NCI-H2029 (cell line): Measurements from ENCODE around the gene BTG1.

Source experiments
- DNase-seq: peaks from one replicate; lab custom pipeline; 2025; lab: John Stamatoyannopoulos, UW

The BTG1 gene, protein sequence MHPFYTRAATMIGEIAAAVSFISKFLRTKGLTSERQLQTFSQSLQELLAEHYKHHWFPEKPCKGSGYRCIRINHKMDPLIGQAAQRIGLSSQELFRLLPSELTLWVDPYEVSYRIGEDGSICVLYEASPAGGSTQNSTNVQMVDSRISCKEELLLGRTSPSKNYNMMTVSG

DNA sequence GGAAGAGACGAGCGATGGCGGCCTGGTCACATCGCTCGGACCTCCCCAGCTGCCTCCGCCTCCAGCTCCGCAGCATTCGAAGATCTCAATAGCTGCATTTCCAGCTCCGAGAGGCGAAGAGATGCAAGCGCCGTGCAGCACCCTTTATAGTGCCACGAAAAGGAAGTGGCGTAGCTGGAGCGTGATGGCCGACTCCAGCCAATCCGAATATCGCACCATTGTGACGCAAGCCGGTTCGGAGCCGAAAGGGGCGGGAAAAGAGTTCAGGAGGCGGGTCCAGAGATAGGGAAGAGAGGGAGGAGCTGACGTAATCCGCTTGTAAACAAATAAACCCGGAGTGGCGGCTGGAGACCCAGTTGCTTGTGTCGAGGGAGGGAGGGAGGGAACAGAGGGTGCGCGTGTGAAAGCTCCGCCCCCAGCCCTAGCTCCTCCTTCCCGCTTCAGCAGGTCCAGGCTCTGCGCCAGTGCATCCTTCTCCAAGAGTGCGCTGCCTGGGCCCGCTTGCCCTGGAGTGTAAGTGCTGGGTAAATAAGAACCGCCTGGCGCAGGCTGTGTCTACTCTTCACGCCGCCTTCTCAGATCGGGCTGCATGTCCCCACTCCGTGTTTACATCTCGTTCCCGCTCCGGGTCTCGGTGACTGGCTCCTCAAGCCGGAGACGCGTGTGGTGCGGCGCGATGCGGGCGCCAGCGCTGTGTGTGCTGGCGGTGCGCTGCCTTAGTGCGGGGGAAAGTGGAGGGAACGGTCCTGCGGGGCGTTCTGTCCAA, at the start of gene BTG1:
TSS of gene BTG1 (minus strand) at position 116 of the 766 bp plus-strand sequence. CDS start 311 bp downstream, outside the sequence.
- DNase-seq: peak; percentile 99

DNA sequence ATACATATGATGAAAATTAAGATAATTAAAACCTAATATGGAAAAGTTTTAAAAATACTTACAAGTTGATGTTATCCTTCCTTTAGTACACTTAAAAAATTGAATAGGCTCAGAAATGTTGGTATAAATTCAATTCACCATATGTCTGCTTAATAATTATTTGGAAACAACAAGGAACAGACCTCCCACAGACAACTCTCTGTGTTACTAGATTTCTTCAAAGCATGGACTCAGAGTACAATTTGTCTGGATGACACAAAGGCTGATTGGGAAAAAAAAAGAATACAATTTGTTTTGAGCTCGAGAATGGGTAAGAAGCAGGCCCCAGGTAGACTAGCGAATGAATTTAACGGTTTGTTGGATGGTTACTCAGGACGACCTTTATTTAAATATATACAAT, 48.9 kb upstream of the BTG1 start:
- no peak for DNase-seq

DNA sequence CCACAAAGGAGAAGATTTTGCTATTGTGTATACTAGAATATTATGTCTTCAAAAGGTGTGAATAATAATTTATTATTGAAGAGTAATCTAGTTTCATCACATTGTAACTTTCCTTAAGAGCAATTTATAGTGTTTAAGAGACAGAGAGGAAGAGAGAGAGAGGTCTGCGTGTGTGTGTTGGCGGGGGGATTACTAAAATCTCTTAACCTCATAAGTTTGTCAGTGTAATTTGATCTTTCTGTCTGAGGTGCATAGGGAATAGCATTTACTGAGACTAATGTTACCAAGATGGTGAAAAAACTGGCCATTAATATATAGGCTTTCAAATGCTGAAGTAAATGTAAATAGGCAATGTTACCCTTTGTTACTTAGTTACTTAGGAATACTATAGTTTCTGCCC, 48.2 kb upstream of the BTG1 start:
- no peak for DNase-seq

DNA sequence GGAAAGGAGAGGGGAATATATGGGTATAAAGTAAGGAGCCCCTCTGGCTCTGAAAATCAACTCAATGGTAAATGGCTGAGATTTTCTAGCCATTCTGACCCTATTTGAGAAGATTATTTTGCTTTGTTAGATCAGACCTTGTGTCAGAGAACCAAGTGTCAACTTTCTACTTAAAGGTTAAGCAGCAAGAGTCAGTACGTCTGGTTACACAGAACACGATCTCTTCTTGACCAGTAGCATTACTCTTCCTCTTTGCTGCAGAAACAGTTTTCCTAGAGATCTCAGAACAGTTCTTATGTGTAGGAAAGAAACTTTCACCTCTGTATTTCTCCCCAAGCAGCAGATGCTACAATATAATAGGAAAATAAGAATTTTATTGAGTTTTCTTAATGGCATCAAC, 47.4 kb upstream of the BTG1 start:
- no peak for DNase-seq

DNA sequence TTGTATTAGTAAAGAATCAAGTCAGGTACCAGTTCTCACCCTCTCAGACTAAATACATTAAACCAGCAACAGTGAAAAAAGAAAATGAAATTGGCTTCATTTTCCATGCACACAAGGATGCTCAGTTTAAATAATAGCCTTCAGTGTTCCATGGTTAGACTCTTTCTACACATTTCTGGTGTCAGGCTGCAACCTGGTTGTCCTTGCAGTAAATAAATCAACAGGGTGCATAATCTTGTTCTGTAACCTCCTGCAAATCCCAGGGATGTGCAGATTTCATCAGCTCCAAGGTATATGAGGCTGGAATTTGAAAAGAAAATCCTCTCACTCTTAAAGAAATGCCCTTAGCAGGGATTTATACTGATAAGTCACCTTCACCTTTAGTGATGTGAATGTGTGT, 46.7 kb upstream of the BTG1 start:
- DNase-seq: no peak

DNA sequence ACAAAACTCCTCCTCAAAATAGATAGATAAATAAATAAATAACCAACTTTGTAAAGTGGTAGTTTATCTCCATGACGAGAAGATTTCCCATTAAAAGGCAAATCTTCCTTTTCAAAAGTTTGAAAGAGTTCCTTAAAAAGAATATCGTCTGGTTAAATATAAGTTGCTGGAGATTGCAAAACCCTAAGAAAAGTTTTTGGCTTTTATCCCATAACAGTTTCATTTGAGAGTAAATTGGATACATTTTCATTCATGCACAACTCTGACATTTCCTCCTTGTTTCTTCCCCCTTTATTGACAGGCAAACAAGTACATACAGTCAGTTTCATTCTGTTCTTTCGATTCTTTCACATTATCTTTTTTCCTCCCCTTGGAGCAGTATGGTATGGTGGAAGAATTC, 45.4 kb upstream of the BTG1 start:
- no peak for DNase-seq

DNA sequence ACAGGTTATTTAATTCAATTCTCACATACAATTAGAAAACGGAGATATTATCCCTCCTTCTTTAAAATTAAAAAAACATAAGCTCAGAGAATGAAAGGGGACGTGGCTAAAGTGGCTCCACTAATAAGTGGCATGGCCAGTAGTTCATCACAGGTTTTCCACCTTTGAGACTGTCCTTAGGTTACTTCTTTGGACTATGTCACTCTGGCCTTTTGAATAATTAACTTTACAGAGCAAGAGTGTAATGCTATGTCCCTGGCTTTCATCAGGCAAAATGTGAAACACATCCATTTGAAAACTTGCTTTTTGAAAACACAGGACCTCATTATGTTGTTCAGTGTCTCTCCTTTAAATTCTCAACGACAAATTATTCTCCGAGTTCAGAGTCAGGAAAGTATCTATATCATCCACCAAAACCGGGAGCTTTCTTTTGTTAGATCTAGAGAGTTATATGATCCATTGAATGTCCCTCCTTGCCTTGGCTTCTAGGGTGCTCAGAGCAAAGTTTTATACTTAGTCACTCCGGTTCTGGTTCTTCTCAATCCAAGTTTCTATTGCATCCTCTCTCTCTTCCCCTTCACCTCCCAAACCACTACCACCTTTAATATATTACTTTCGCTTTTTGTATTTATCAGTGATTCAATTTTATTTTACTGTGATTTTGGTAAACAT, 43.0 kb upstream of the BTG1 start:
- DNase-seq: no peak

DNA sequence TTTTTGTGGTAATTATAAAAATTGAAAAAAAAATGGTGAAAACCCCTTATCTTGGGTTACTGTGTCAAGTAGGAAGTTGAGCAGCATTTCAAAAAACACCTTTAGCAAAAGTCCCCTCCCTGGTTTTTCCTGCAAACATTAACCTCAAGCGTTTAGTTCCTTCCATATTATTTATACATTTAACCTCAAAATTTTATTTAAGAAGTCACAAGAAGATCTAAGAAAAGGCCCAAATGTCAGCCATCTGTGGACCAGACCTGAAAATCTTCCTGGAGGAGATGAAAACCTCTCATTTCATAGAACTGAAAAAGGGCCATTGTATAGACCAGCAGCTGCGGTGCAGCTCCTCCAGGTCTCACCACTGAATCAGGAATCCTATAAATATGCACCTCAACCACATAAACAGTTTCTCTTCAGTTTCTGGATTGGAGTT, 40.4 kb upstream of the BTG1 start:
- no peak for DNase-seq

DNA sequence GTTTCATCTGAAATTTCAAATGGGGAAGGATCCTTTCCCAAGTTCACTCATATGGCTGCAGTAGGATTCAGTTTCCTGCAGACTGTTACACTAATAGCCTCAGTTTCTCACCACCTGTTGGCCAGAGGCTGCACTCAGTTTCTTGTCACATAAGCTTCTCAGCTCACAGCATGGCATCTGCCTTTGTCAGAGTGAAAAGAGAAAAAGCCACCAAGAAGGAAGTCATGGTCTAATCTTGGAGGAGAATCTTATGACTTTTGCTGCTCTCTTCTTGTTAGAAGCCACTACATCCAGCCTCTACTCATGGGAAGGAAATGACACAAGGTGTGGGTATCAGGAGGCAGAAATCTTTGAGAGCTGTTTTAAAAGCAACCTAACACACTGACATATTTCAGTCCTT, 39.4 kb upstream of the BTG1 start:
- DNase-seq: no peak

DNA sequence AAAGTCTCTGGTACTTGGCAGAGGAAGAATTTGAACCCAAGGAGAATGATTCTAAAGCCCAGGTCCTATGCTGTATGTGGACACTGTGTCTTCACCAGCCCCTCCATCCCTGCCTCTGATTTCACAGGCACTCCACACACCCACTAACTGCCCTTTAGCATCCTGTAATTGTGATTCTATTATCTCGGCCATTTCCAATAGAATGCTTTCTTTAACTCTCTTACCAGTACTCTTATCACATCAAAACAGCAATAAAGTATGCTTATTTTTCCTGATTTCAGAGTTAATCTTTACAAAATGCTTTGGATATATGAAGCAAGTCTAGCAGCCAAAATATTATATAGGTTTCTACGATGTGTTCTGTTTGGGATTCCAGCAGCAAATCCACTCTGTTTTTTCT, 37.9 kb upstream of the BTG1 start:
- no peak for DNase-seq

DNA sequence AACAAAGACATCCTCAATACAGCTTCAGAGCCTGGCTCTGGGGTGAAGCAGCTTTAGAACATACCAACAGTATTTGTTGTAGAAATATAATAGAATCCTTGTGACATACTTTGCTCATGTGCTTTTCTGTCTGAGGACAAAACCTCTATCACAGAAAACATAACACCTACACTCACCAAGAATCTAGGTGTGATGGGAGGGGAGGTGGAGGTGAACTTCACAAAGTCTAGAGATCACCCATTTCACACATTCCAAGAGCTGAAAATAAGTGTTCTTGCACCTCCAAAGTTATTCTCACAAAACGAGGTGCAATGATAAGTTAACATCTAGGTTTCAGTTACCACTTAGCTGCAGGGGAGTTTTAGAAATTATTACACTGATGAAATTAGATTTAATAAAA, 32.7 kb upstream of the BTG1 start:
- no peak for DNase-seq

DNA sequence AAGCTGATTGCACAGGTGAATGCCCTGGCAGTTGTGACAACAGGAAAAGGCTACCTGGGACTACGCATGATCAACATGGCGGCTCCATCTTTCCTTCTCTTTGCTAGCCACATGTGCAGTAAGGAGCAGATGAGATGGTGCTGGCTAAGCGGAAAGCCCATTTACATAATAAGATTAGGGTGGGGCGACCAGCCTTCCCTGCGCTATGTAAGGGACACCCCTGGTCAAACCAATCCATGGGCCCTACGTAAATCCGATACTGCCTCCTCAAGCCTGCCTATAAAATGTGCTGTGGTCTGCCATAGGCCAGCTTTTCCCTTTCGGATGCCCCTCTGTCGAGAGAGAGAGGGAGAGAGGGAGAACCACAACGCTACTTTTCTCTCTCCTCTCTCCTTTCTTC, 31.0 kb upstream of the BTG1 start:
- DNase-seq: no peak

DNA sequence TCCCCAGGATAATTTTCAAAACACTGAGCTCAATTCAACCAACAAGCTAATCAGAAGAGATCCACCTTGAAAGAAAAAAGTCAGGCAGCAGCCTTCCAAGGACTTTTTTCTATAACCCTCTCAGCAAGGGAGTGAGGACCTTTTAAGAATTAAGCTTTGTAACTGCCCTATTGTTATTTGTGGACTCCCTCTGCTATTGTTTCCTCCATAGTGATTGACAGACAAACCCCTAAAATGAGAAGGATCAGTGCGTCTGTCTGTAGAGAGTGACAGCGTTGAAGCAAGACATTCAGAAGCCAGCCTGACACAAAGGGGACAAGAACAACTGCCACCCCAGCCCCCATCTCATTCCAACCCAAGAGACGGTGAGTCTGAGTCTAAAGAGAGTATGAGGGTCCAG, 30.3 kb upstream of the BTG1 start:
- DNase-seq: no peak

DNA sequence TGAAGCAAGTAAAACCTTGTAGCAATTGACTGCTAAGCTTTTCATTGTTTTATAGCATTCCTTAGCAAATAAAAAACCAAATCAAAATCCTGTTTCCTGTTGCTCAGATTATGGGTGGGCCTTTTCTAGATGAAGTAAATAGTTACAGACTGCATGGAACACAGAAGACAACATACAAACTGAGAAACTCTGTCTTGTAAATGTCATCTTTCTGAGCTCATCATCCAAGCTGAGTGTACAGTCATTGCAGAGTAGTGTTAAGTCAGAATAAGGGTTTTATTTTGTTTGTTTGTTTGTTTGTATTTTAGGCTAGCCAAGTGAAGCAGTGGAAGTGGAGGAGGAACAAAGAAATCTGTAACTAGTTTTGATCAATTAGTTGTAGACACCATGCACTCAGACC, 24.4 kb upstream of the BTG1 start:
- no peak for DNase-seq

DNA sequence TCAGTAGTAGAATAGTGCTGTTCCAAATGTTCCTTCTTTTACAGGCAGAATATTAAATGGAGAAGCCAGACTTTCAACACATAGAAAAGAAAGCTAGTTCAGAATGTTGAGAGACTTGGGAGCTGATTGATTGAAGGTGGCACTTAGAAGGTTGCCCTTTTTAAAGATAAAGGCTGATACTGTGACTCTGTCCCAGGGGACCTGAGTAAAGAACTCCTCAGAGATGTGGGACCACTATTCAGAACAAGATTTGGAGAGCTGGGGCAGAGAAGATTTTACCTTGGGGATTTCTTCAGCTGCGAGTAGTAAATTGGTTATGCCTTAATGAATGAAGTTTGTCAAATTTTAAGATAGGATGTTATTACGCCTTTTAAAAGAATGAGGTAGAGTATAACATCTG, 21.4 kb upstream of the BTG1 start:
- DNase-seq: no peak

DNA sequence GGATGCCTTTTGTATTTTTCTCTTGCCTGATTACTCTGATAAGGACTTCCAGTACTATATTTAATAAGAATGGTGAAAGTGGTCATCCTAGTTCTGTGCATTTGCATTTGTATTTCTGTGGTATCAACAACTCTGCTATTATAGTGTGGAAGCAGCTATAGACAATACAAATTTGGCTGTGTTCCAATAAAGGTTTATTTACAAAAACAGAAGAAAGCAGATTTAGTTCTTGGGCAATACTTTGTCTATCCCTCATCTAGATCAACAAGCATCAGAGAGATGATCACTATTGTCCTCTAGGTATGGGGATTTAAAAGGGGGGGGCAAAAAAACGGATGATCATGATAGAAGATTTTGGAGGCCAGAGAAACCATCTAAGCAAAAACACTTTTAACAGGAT, 19.1 kb upstream of the BTG1 start:
- no peak for DNase-seq

DNA sequence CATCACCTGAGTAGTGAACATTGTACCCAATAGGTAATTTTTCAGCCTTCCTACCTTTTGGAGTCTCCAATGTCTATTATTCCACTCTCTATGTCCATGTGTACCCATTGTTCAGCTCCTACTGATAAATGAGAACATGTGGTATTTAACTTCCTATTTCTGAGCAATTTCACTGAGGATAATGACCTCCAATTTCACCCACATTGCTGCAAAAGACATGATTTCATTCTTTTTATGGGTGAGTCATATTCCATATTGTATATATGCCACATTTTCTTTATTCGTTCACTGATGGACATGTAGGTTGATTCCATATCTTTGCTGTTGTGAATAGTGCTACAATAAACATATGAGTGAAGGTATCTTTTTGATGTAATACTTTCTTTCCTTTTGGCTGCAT, 16.4 kb upstream of the BTG1 start:
- no peak for DNase-seq

DNA sequence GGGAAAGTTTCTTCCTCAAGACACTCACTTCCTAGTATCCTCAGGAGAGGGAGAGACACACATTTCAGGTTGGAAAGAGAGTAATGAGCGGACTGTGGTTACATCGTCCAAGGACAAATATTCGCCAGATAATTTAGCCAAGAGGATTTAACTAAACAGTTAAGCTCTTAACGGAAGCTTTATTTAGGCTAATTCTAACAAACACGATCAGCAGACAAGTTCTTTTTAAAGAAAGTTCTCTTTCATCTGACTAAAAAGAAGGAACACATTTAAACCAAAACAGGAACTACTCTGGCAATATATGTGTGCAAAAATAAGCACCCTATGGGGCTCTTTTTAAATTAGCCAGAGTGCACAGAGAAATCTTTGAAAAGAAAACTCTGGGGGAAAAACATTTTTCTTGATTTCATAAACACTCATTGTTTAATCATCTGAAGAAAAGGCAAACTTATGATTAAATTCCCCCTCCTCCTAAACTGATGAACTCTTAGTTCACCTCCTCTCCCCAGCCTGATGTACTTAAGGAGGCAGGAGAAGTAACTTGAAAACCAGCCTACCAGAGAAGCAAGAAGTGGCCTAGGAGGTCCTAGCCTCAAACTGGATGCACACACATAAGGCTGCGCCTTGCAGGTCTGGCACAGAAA, 13.3 kb upstream of the BTG1 start:
- no peak for DNase-seq

DNA sequence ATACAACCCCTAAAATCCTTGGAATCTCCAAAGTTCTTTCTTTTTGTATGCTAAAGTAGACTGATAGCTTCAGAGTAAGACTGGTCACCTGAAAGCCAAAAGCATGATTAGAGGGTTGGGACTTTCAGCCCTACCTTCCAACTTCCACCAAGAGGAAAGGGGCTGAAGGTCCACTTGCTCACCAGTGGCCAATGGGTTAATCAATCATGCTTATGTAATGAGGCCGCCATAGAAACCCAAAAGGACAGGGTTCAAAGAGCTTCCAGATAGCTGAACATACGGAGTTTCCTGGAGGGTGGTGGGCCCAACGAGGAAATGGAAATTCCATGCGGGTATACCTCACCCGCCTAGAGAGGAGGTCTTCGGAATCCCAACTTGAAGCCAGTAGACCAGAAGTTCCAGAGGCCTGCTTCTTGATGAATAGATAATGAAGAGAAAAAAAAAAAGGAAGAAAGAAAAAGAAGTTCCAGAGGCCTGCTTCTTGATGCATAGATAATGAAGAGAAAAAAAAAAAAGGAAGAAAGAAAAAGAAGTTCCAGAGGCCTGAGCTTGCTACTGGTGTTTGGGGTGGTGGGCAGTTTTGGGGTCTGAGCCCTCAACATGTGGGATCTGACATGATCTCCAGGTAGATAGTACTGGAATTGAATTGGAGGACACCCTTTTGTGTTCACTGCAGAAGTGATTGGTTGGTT, 11.2 kb upstream of the BTG1 start:
- DNase-seq: no peak

DNA sequence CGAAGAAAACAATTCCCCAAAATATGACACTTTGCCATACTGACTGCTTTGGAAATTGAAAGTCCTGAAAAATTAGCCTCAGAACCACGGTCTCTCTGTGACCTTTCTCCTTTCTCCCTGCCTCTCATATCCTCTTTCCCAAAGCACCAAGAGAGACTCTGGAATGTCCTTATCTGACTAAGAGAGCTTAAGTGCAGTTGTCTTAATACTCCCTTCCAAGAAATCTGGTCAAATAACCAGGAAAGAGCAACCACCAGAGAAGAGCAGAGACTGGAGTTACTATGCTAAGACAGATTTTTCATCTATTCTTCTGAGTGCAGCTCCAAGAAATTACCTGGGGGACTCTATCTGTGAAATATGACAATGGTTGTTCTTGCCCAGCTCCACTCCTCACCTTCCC, 10.5 kb upstream of the BTG1 start:
- no peak for DNase-seq

DNA sequence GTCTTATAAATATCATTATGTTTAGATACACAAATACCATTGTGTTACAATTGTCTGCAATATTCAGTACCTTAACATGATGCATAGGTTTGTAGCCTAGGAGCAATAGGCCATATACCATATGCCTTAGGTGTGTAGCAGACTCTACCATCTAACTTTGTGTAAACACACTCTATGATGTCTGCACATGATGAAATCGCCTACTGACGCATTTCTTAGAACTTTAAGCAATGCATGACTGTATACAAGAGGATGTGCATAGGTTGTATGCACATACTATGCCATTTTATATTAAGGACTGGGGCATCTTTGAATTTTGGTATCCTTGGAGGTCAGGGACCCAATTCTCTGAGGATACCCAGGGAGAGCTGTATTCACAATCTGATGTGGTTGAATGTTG, 10.1 kb upstream of the BTG1 start:
- DNase-seq: no peak

DNA sequence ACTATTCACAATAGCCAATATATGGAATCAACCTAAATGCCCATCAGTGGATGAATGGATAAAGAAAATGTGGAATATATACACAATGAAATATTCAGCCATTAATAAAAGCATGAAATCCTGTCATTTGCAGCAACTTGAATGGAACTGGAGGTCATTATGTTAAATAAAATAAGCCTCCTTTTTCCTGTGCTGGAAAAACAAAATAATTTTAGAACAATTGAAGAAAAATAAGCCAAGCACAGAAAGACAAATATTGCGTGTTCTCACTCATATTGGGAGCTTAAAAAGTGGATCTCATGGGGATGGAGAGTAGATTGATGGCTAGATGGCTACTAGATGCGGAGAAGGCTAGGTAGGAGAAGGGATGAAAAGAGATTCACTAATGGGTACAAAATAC, 6.3 kb upstream of the BTG1 start:
- DNase-seq: no peak
